ENCODE data around the gene TPSB2. TPM values are rescaled to one million over a fixed set of nuclear protein-coding genes. Genes with fewer than 3 reads are reported as not detected.

Gene TPSB2
- total and polyA plus RNA-seq, 10 donors, result 0.29 to 8.2 (median 1.1) TPM; not detected in 4

DNA sequence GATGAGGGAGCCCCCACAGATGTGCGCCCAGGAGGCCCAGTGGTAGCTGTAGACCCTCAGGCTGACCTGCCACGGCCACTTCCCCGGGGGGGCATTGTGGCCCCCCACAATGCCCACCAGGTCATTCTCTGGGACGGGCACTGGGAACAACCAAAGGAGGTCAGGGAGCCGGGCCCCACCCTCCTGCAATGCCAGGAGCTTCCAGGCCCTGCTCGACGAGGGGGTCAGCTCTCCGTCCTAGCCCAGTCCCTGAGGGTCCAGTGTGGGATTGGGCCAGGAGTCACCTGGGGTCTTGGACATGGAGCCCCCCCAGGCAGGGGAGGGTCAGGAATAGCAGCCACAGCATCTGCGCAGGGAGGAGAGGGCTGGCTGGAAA, 32.9 kb upstream of the TPSB2 start:
- Histone ChIP-seq H3K36me3 (no peaks in the 10 kb centered on the region), H3K9me3 (no peaks in the 10 kb centered on the region), H3K27ac (no peak overlapping the region), H3K4me3 (no peak overlapping the region), H3K27me3 (replicated peaks in 1 of 7) (peaks cover 0 to 62% (median 50%) of the 10 kb centered on the region in 7 donors), H3K4me1 (peaks cover 0 to 20% (median 9%) of the 10 kb centered on the region in 6 donors)
- TF ChIP-seq POLR2A (IDR thresholded peaks at IDR 0.05) (no peak), POLR2AphosphoS5 (IDR thresholded peaks at IDR 0.05) (no peak), CTCF (IDR thresholded peaks at IDR 0.05 in 8 of 11, conservative IDR thresholded peaks at IDR 0.05 in 3 of 11) (no peak)
- no peak for DNase-seq
- intact Hi-C loops (cut with DNase I; ENCODE audit: low total_unique reads), result no loop called here
- 65 to 86% (median 81%) methylated on average over 5 to 9 of the region's 9 CpGs for WGBS, 5 donors

DNA sequence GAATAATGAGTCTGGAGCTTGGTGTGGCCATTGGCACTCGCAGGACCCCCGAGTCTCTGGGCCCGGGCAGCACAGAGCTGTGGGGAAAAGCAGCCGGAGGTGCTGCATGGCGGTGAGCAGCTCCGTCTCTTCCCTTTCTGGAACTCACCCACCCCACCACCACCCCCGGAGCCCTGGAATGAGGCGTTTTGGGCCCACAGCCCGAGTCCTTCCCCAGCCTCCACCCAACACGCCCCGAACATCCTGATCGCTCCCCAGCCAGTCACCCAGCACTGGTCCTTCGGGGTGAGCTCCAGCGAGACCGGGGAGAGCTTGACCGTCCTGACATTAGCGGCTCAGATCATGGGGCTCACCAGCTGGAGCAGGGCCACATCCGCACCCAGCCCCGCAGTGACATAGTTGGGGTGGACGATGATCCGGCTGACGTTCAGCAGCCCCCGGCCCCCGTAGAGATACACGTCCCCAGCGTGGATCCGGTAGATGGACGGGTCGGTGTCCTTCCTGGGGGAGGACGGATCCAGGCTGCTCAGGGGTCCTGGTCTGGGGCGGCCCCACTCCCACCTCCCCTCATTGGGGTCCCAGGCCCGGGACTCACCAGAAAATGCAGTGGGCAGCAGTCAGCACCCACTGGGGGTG, 32.3 kb upstream of the TPSB2 start:
- no peak for DNase-seq
- peaks cover 0 to 20% (median 9%) of the 10 kb centered on the region in 6 donors for H3K4me1 ChIP-seq
- TF ChIP-seq CTCF (IDR thresholded peaks at IDR 0.05 in 8 of 11, conservative IDR thresholded peaks at IDR 0.05 in 3 of 11), result no peak
- no peak for TF ChIP-seq POLR2A (IDR thresholded peaks at IDR 0.05)
- TF ChIP-seq POLR2AphosphoS5 (IDR thresholded peaks at IDR 0.05), result no peak
- H3K36me3 ChIP-seq, result no peaks in the 10 kb centered on the region
- 83 to 90% (median 88%) methylated on average over 19 to 32 of the region's 32 CpGs for WGBS, 5 donors
- intact Hi-C loops (cut with DNase I; ENCODE audit: low total_unique reads), result no loop called here
- no peak overlapping the region for H3K4me3 ChIP-seq
- no peak overlapping the region for H3K27ac ChIP-seq
- no peaks in the 10 kb centered on the region for H3K9me3 ChIP-seq
- H3K27me3 ChIP-seq (replicated peaks in 1 of 7), result peaks cover 0 to 67% (median 50%) of the 10 kb centered on the region in 7 donors

GRCh38 chr16:1261131-1261892, 31.3 kb upstream of the TPSB2 start:
- Histone ChIP-seq H3K4me1 (peaks cover 0 to 20% (median 9%) of the 10 kb centered on the region in 6 donors), H3K27me3 (replicated peaks in 1 of 7) (peaks cover 0 to 74% (median 55%) of the 10 kb centered on the region in 7 donors), H3K4me3 (no peak overlapping the region), H3K36me3 (no peaks in the 10 kb centered on the region), H3K9me3 (no peaks in the 10 kb centered on the region), H3K27ac (no peak overlapping the region)
- TF ChIP-seq CTCF (IDR thresholded peaks at IDR 0.05 in 8 of 11, conservative IDR thresholded peaks at IDR 0.05 in 3 of 11), result no peak
- TF ChIP-seq POLR2AphosphoS5 (IDR thresholded peaks at IDR 0.05), result no peak
- no peak for TF ChIP-seq POLR2A (IDR thresholded peaks at IDR 0.05)
- 12 to 18% (median 12%) methylated on average over 28 to 47 of the region's 47 CpGs for WGBS, 5 donors
- DNase-seq, result no peak
- intact Hi-C loops (cut with DNase I; ENCODE audit: low total_unique reads), result no loop called here

DNA sequence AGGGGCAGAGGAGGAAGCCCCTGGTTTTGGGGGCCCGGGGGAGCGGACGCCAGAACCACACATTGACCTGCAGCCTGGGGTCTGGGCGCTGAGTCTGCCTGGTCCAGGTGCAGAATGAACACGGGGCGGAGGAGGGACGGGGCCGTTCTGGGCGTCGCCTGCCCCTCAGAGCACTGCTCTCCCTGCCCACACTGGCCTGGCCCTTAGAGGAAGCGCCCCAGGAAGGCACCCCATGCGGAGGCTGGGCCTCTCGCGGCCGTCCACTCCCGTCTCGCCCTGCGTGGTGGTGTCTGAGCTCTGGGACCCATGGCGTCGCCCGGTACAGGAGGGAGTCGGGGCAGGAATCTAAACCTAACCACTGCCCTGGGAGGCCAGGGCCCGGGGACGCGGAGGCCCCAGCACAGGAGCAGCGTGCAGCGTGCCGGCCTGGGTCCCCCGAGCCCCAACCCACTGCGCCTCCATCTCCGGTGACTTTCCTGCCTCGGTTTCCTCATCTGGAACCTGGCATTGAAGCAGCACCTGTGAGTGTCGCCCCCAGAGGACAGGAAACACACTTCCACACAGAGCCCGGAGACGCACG, 30.2 kb upstream of the TPSB2 start:
- no peaks in the 10 kb centered on the region for H3K9me3 ChIP-seq
- H3K27ac ChIP-seq, result no peak overlapping the region
- no peaks in the 10 kb centered on the region for H3K36me3 ChIP-seq
- H3K27me3 ChIP-seq (replicated peaks in 1 of 7), result peaks cover 0 to 85% (median 55%) of the 10 kb centered on the region in 7 donors
- TF ChIP-seq CTCF (IDR thresholded peaks at IDR 0.05 in 8 of 11, conservative IDR thresholded peaks at IDR 0.05 in 3 of 11) (no peak), POLR2AphosphoS5 (IDR thresholded peaks at IDR 0.05) (no peak), POLR2A (IDR thresholded peaks at IDR 0.05) (no peak)
- no peak overlapping the region for H3K4me3 ChIP-seq
- DNase-seq, result no peak
- intact Hi-C loops (cut with DNase I; ENCODE audit: low total_unique reads), result no loop called here
- WGBS, 5 donors, result 64 to 73% (median 67%) methylated on average over 20 to 36 of the region's 36 CpGs
- H3K4me1 ChIP-seq, result peaks cover 0 to 20% (median 9%) of the 10 kb centered on the region in 6 donors
